Stimulated activated naive B cell treated with anti-CD40 and anti-IgM and Interleukin-4, amounts not matched to agents 10 μg/mL and 1 μg/mL and 100 μg/mL, for 72 hours (primary cell): ENCODE data around the gene AFF3.

ENCODE experiments used
- ATAC-seq, 2 donors: fragments of 150-1000 bp; cut with Tn5 transposase; replicated peaks; 2 replicates each; pipeline ENCODE4 v1.10.0; 2021; ENCODE audit warnings: moderate library complexity in 1 of 2
- DNase-seq: peaks from one replicate; pipeline ENCODE4 v3.0.0; 2021
- H3K27ac Mint-ChIP-seq: one replicate; pipeline ENCODE4 v1.8.0; 2022; ENCODE audit warnings: mild to moderate bottlenecking, mixed read lengths
- H3K27me3 Mint-ChIP-seq, 2 donors: one replicate each; pipeline ENCODE4 v1.8.0; 2022; ENCODE audit warnings: mixed read lengths in 2 of 2
- H3K36me3 Mint-ChIP-seq, 2 donors: one replicate each; pipeline ENCODE4 v1.8.0; 2022; ENCODE audit warnings: mixed read lengths in 2 of 2, mild to moderate bottlenecking in 1 of 2
- H3K4me1 Mint-ChIP-seq, 2 donors: one replicate each; pipeline ENCODE4 v1.8.0; 2022; ENCODE audit warnings: mixed read lengths in 2 of 2, mild to moderate bottlenecking in 1 of 2
- H3K4me3 Mint-ChIP-seq, 2 donors: one replicate each; pipeline ENCODE4 v1.8.0; 2022; ENCODE audit warnings: mild to moderate bottlenecking in 2 of 2, mixed read lengths in 2 of 2, moderate library complexity in 1 of 2
- H3K9me3 Mint-ChIP-seq, 2 donors: one replicate each; pipeline ENCODE4 v1.8.0; 2022; ENCODE audit warnings: mixed read lengths in 2 of 2, mild to moderate bottlenecking in 1 of 2

AFF3 gene

DNA sequence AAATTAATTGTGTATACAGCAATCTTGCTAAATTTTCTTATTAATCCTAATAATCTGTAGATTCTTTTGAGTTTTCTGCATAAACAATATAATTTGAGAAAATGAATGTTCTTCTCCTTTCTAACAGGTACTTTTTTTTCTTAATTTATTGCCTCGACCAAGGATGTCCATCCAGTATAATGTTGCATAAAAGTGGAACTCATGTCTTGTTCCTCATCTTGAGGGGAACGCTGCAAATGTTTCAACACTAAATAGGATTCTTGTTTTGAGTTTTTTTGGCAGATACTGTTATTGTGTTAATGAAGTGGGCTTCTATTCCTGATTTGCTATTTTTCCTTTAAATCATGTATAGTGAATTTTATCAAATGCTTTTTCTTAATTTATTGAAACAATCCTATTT is 408.2 kb downstream of the AFF3 start:
- Mint-ChIP-seq H3K27me3 (no peaks in the 10 kb centered on the region), H3K4me1 (peaks cover 8 to 12% of the 10 kb centered on the region in 2 donors), H3K4me3 (no peak overlapping the region), H3K9me3 (no peaks in the 10 kb centered on the region), H3K27ac (no peak overlapping the region), H3K36me3 (peaks cover 9 to 36% of the 10 kb centered on the region in 2 donors)
- DNase-seq (no peak), ATAC-seq (no peak)

DNA sequence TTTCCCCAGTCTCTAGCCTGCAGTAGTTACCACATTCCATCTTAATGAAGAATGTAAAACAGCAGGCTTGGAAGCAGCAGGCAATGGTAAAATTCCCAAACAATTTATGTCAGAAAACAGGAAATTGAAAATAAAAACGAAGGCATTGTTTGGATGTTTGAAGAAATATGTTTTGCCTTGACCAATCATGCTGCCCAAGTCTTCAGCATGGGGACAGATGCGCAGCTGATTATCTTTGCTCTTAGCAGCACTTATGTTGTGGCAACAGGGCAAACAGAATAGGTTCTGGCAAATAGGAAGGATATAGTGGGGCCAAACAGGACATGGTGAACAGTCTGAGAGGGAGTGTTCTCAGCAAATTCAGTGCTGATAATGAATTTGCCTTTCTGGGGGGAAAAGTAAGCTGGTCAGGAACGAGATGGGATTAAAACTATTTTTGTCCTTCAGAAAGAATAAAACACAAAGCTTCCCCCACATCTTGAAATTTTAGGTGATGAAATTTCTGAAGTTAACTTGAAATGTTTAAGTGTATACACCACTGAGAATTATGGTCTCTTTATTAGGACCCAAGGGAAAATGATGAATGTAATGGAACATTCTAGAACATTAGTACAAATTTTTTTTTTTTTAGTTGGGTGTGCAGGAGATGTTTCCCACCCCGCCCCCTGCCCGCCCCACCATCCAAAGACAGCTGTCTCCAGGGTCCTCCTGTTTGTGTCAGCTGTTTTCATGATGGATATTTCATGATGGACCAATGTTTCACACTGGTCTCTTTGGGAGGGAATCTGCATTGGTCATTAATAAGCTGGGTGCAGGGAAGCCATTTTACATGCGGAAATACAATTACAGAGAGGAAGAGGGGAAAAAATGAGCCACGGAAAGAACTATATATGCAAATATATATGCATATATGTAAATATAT is 413.0 kb downstream of the AFF3 start:
- ATAC-seq (no peak), DNase-seq (no peak)
- Mint-ChIP-seq H3K27me3 (no peaks in the 10 kb centered on the region), H3K9me3 (no peaks in the 10 kb centered on the region), H3K4me1 (peaks cover 0 to 3% of the 10 kb centered on the region in 2 donors), H3K4me3 (no peak overlapping the region), H3K36me3 (peaks cover 10 to 46% of the 10 kb centered on the region in 2 donors), H3K27ac (peak overlapping the region; percentile 66)

GRCh38 chr2:99728166-99728565 is 414.2 kb downstream of the AFF3 start:
- DNase-seq (no peak), ATAC-seq (no peak)
- peaks cover 5 to 7% of the 10 kb centered on the region in 2 donors for H3K9me3 Mint-ChIP-seq

GRCh38 chr2:99727199-99727598 is 415.2 kb downstream of the AFF3 start:
- ATAC-seq = no peak

More at GRCh38 chr2:99728166-99728565, 414.2 kb downstream of the AFF3 start:
- H3K4me1 Mint-ChIP-seq = peaks cover 0 to 3% of the 10 kb centered on the region in 2 donors
- H3K4me3 Mint-ChIP-seq = no peak overlapping the region
- H3K27ac Mint-ChIP-seq = no peak overlapping the region
- peaks cover 20 to 52% of the 10 kb centered on the region in 2 donors for H3K36me3 Mint-ChIP-seq
- no peaks in the 10 kb centered on the region for H3K27me3 Mint-ChIP-seq

DNA sequence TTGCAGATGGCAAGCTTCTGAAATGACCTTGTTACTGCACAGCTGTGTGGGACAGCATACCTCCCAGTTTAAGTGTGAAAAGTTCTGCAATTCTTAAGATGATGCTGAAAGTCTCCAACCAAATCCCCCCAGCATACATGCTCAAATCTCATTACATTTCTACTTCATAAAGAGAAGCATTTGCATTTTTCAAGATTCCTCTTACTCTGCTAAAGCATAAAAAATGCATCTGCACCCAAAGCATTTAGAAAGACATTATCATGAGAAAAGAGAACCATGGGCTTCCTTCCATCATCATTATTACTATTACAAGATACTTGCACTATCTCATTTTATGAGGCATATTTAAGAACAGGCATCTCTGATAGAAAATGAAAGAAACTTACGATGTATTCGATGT is 415.7 kb downstream of the AFF3 start:
- Mint-ChIP-seq H3K9me3 (peaks cover 9 to 10% of the 10 kb centered on the region in 2 donors), H3K27ac (no peak overlapping the region), H3K27me3 (no peaks in the 10 kb centered on the region), H3K4me3 (no peak overlapping the region), H3K36me3 (peaks cover 32 to 66% of the 10 kb centered on the region in 2 donors), H3K4me1 (peaks cover 0 to 3% of the 10 kb centered on the region in 2 donors)
- ATAC-seq = no peak
- DNase-seq = no peak

More at GRCh38 chr2:99727199-99727598, 415.2 kb downstream of the AFF3 start:
- Mint-ChIP-seq H3K4me1 (peaks cover 0 to 3% of the 10 kb centered on the region in 2 donors), H3K36me3 (peaks cover 27 to 61% of the 10 kb centered on the region in 2 donors), H3K9me3 (peaks cover 7 to 8% of the 10 kb centered on the region in 2 donors), H3K4me3 (no peak overlapping the region), H3K27ac (no peak overlapping the region), H3K27me3 (no peaks in the 10 kb centered on the region)
- DNase-seq = no peak

DNA sequence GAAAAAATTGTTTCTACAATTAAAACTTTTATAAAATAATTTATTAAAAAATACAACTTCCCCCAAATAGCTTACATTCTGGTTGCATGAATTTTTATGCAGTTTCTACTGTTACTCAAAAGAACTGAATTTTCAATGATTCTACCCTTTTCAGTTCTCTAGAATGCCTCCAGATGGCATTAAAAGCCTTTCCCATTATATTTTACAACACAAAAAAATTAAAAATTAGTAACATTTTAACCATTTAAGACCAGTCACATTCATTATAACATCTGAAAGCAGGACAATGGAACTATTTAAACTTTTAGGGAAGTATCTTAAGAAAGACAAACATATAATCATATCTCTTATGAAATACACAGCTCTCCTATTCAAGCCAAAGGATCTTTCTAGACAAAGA is 416.6 kb downstream of the AFF3 start:
- Mint-ChIP-seq H3K4me3 (no peak overlapping the region), H3K27ac (no peak overlapping the region), H3K36me3 (peaks cover 35 to 70% of the 10 kb centered on the region in 2 donors), H3K9me3 (peaks cover 11 to 12% of the 10 kb centered on the region in 2 donors), H3K4me1 (peaks cover 0 to 3% of the 10 kb centered on the region in 2 donors), H3K27me3 (no peaks in the 10 kb centered on the region)
- ATAC-seq = no peak
- no peak for DNase-seq

DNA sequence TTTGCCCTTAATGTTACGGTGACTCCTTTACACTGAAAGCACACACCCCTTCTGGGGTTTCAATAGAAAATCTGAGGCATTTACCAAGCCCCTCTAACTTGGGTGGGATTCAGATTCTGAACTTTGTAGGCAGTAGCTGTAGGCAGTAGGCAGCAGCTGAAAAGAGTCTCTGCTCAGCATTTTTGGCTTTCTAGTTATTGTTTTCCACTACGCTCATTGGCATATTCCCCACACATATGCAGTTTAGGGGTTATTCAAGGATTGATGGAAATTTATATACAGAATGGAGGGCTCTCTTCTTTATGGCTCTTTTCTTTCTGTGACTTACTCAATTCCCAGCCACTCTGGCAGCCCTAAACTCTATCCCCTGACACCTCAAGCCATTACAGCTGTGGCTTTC is 419.9 kb downstream of the AFF3 start:
- Mint-ChIP-seq H3K27ac (no peak overlapping the region), H3K4me3 (no peak overlapping the region), H3K27me3 (no peaks in the 10 kb centered on the region), H3K9me3 (peaks cover 11 to 12% of the 10 kb centered on the region in 2 donors), H3K4me1 (no peaks in the 10 kb centered on the region), H3K36me3 (peaks cover 36 to 60% of the 10 kb centered on the region in 2 donors)
- ATAC-seq (no peak), DNase-seq (no peak)

DNA sequence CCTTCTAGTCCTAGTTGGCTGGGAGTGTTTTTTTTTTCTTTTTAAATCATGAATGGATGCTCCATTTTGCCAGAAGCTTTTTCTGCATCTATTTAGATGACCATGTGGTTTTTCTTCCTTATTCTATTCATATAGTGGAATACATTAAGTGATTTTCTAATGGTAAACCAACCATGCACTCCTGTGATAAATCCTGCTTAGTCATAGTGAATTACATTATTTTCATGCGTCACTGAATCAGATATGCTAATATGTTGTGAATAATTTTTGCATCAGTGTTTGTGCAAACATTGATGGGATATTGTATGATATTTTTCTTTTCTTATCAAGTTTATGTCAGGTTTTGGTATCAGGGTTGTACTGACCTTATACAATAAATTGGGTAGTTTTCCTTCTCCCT is 423.3 kb downstream of the AFF3 start:
- no peak overlapping the region for H3K27ac Mint-ChIP-seq
- no peak overlapping the region for H3K4me3 Mint-ChIP-seq
- no peaks in the 10 kb centered on the region for H3K27me3 Mint-ChIP-seq
- DNase-seq (no peak), ATAC-seq (no peak)
- H3K9me3 Mint-ChIP-seq = peaks cover 11 to 12% of the 10 kb centered on the region in 2 donors
- H3K4me1 Mint-ChIP-seq = peaks cover 0 to under 1% of the 10 kb centered on the region in 2 donors
- H3K36me3 Mint-ChIP-seq = peaks cover 37 to 50% of the 10 kb centered on the region in 2 donors

DNA sequence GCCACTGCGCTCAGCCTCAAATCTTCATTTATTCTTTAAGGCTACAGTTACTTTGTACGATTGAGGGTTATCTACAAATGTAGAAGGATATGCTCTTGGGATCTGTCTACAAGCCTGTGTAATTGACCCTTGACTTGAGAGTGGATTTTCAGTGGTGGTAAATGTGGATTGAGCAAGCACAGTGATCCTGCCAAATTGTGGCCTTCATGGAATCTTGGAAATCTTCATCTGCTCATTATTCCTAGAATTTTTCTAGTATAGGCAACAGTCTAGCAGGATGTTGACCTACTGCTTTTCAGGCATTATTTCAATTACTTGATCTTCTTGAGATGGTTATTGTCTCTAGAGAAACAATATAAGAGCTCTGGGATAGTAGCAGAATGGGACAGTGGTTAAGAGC is 426.4 kb downstream of the AFF3 start:
- no peak overlapping the region for H3K4me3 Mint-ChIP-seq
- DNase-seq = no peak
- H3K4me1 Mint-ChIP-seq = peaks cover 4 to 6% of the 10 kb centered on the region in 2 donors
- peak overlapping the region; percentile 43 for H3K27ac Mint-ChIP-seq
- H3K36me3 Mint-ChIP-seq = peaks cover 26 to 38% of the 10 kb centered on the region in 2 donors
- no peak for ATAC-seq
- H3K27me3 Mint-ChIP-seq = no peaks in the 10 kb centered on the region
- no peaks in the 10 kb centered on the region for H3K9me3 Mint-ChIP-seq

- peak overlapping the region; percentile 11 for H3K27ac Mint-ChIP-seq
- no peaks in the 10 kb centered on the region for H3K27me3 Mint-ChIP-seq
- peaks cover 5 to 11% of the 10 kb centered on the region in 2 donors for H3K4me1 Mint-ChIP-seq
- H3K9me3 Mint-ChIP-seq = no peaks in the 10 kb centered on the region
- no peak overlapping the region for H3K4me3 Mint-ChIP-seq
- no peak for DNase-seq
- ATAC-seq = no peak
- H3K36me3 Mint-ChIP-seq = peaks cover 24 to 33% of the 10 kb centered on the region in 2 donors
Observed at GRCh38 chr2:99714349-99714748, 428.0 kb downstream of the AFF3 start.

DNA sequence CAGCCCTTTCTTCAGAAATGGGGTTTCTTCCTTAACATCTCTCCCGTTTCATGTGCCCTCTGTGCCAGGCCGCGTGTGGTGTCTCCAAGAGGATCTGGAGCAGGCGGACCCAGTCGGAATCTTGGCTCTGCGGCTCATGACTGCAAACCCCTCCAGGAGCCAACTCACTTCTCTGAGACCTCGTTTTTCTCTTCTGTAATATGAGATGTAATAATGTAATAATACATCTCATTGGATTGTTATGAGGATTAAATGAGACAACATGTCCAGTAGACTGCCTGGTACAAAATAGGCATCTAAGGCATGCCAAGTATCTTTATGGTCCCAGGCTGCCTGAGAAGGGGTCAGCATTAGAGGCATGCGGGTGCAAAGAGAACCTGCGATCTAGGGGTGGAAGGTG is 431.2 kb downstream of the AFF3 start:
- H3K27me3 Mint-ChIP-seq = no peaks in the 10 kb centered on the region

GRCh38 chr2:99710721-99711120 is 431.7 kb downstream of the AFF3 start:
- ATAC-seq (no peak), DNase-seq (no peak)
- Mint-ChIP-seq H3K27ac (no peak overlapping the region), H3K9me3 (no peaks in the 10 kb centered on the region), H3K27me3 (no peaks in the 10 kb centered on the region), H3K4me1 (peaks cover 22 to 32% of the 10 kb centered on the region in 2 donors), H3K4me3 (no peak overlapping the region), H3K36me3 (peaks cover 21 to 36% of the 10 kb centered on the region in 2 donors)

More for the DNA sequence above, 431.2 kb downstream of the AFF3 start:
- H3K4me3 Mint-ChIP-seq = no peak overlapping the region
- H3K4me1 Mint-ChIP-seq = peaks cover 22 to 32% of the 10 kb centered on the region in 2 donors
- no peak overlapping the region for H3K27ac Mint-ChIP-seq
- DNase-seq = no peak
- peaks cover 24 to 41% of the 10 kb centered on the region in 2 donors for H3K36me3 Mint-ChIP-seq
- no peak for ATAC-seq
- H3K9me3 Mint-ChIP-seq = no peaks in the 10 kb centered on the region

GRCh38 chr2:99709229-99709628 is 433.2 kb downstream of the AFF3 start:
- no peak for DNase-seq
- Mint-ChIP-seq H3K27ac (no peak overlapping the region), H3K36me3 (peaks cover 21 to 39% of the 10 kb centered on the region in 2 donors), H3K27me3 (no peaks in the 10 kb centered on the region), H3K4me3 (no peak overlapping the region), H3K9me3 (no peaks in the 10 kb centered on the region), H3K4me1 (peaks cover 27 to 38% of the 10 kb centered on the region in 2 donors)
- ATAC-seq = no peak

DNA sequence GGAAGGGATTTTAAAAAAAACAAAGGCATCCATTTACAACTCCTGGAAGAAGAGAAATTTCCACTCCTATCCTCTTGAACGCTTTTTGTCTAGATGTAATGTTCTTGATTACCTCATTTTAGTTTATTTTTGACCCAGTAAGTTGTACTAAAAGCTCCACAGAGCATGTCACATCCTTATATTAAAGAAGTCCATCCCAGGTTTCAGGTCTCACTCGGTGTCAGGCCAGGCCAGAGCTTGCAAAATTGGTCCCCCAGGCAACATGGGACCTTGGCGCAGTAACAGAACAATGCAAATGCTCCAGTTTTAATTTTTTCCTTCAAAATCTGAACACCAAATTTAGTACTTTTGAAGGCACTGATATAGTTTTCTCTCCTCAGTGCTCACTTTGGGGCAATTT is 434.2 kb downstream of the AFF3 start:
- no peak overlapping the region for H3K4me3 Mint-ChIP-seq
- no peaks in the 10 kb centered on the region for H3K9me3 Mint-ChIP-seq
- ATAC-seq (no peak), DNase-seq (no peak)
- H3K36me3 Mint-ChIP-seq = peaks cover 23 to 42% of the 10 kb centered on the region in 2 donors
- H3K27me3 Mint-ChIP-seq = no peaks in the 10 kb centered on the region
- peaks cover 26 to 44% of the 10 kb centered on the region in 2 donors for H3K4me1 Mint-ChIP-seq
- peak overlapping the region; percentile 87 for H3K27ac Mint-ChIP-seq

GRCh38 chr2:99707592-99707991 is 434.8 kb downstream of the AFF3 start:
- ATAC-seq (no peak), DNase-seq (no peak)
- H3K27ac Mint-ChIP-seq = peak overlapping the region; percentile 87
- H3K27me3 Mint-ChIP-seq = no peaks in the 10 kb centered on the region
- peaks cover 26 to 44% of the 10 kb centered on the region in 2 donors for H3K4me1 Mint-ChIP-seq
- H3K9me3 Mint-ChIP-seq = no peaks in the 10 kb centered on the region
- peaks cover 22 to 39% of the 10 kb centered on the region in 2 donors for H3K36me3 Mint-ChIP-seq
- no peak overlapping the region for H3K4me3 Mint-ChIP-seq
